ENCODE measurements around the gene PLA2R1.

PLA2R1 gene

DNA sequence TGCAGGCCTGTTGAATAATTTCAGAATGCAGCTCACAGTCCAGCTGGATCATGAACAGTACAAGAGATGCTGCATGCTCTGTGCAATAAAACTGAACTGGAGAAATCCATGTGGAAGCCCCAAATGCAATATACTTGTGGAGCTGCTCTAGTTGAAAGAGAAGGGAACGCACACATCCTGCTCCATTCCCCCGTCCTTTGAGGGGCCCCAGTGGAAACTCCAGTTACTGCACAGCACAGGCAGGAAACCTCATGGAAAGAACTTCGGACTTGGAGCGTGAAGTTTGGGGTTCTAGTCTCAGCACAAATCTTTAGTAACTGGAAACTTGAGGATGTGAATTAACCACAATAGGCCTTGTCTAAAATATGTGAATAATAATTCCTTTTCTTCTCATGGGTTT is 73.2 kb downstream of the PLA2R1 start:
- TF ChIP-seq, protein P1, sequence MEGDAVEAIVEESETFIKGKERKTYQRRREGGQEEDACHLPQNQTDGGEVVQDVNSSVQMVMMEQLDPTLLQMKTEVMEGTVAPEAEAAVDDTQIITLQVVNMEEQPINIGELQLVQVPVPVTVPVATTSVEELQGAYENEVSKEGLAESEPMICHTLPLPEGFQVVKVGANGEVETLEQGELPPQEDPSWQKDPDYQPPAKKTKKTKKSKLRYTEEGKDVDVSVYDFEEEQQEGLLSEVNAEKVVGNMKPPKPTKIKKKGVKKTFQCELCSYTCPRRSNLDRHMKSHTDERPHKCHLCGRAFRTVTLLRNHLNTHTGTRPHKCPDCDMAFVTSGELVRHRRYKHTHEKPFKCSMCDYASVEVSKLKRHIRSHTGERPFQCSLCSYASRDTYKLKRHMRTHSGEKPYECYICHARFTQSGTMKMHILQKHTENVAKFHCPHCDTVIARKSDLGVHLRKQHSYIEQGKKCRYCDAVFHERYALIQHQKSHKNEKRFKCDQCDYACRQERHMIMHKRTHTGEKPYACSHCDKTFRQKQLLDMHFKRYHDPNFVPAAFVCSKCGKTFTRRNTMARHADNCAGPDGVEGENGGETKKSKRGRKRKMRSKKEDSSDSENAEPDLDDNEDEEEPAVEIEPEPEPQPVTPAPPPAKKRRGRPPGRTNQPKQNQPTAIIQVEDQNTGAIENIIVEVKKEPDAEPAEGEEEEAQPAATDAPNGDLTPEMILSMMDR (IDR thresholded peaks at IDR 0.05; ENCODE audit: low read depth, low read length, missing control alignments) = no peak

DNA sequence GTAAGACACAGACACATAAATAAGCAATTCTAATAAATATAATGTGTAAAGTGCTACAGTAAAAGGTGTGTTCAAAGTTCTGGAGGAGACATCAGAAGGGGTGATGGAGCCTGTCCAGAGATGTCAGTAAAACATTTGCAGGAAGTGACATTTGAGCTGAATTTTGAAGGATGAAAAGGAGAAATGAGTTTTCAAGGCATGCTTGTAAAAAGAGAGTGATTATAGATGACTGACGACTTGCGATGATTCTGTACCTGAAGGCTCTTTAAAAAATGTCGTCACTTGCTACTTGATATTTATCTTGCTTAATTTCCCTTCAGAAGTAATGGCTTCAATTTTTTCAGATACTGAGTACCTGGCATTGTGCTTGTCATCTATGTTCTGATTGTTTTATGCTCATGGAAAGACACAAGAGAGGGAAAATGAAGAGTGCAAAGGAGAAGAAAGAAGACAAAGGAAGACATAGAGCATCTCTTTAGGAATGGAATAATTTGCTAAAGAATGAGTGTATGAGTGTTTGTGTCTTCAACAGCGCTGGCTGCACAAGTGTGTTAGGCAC is 73.9 kb downstream of the PLA2R1 start:
- TF ChIP-seq, protein P1 (IDR thresholded peaks at IDR 0.05; ENCODE audit: low read depth, low read length, missing control alignments) = no peak
- H3K4me3 ChIP-seq (replicated peaks; ENCODE audit: low read depth, low read length) = no peak overlapping the region
- no peak for DNase-seq (ENCODE audit: extremely low read depth, low read depth)

More for the DNA sequence above, 73.2 kb downstream of the PLA2R1 start:
- H3K4me3 ChIP-seq (replicated peaks; ENCODE audit: low read depth, low read length) = no peak overlapping the region
- DNase-seq (ENCODE audit: extremely low read depth, low read depth) = no peak

DNA sequence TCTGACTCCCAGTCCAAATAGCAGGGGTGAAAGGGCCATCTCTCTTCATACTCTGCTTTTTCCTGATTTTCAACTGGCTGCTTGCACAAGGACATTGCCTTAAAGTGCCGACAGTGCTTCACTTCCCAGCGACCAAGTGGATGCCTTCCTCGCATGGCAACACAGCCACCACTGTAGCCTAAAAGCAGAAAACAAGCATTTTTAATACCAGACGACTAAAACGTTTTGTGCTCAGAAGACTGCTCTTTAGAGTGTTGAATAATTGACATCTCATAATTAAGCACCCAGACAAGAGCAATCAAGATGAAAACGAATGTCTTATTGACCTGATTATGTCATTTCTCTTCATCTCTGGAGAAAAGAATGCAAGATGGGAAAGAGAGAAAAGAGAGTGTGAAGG is 75.2 kb downstream of the PLA2R1 start:
- TF ChIP-seq, protein P1 (IDR thresholded peaks at IDR 0.05; ENCODE audit: low read depth, low read length, missing control alignments) = no peak
- DNase-seq (ENCODE audit: extremely low read depth, low read depth) = no peak
- H3K4me3 ChIP-seq (replicated peaks; ENCODE audit: low read depth, low read length) = no peak overlapping the region

DNA sequence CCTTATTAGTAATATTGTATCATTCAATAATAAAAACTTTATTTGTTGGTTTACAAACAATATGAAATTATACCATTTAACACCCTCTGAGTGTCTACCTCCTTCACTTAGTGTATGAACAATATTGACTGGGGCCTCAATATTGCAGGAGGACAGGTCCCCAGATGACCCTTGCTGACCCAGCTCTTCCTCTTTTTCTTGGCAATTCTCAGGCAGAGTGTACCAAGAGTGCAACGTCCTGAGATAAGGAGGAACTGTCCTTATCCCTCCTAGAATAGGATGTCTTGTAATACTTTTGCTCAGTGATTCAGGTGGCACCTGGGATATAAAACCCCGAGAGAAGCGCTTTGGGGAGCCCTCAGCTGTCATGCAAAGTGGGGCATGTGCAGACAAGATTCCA is 76.8 kb downstream of the PLA2R1 start:
- H3K4me3 ChIP-seq (replicated peaks; ENCODE audit: low read depth, low read length) = no peak overlapping the region
- DNase-seq (ENCODE audit: extremely low read depth, low read depth) = no peak
- TF ChIP-seq, protein P1 (IDR thresholded peaks at IDR 0.05; ENCODE audit: low read depth, low read length, missing control alignments) = no peak

DNA sequence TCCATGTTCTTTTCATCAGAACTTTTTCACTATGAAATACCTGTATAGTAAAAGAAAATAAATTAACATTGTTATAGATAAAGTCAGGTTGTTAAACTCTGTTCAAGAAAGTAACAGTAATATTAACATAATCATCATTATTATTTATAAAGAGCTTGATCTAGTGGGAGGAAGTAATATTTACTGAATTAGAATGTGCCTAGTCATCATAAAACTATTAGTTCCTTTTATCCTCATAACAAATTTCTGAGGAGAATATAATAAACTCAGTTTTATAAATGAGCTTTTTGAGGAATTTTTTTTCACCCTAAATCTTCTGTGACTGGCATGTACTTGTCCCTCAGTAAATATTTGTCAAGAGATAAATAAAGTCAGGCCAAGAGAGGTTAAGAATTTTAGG is 78.4 kb downstream of the PLA2R1 start:
- TF ChIP-seq, protein P1 (IDR thresholded peaks at IDR 0.05; ENCODE audit: low read depth, low read length, missing control alignments) = no peak
- H3K4me3 ChIP-seq (replicated peaks; ENCODE audit: low read depth, low read length) = no peak overlapping the region
- DNase-seq (ENCODE audit: extremely low read depth, low read depth) = no peak

DNA sequence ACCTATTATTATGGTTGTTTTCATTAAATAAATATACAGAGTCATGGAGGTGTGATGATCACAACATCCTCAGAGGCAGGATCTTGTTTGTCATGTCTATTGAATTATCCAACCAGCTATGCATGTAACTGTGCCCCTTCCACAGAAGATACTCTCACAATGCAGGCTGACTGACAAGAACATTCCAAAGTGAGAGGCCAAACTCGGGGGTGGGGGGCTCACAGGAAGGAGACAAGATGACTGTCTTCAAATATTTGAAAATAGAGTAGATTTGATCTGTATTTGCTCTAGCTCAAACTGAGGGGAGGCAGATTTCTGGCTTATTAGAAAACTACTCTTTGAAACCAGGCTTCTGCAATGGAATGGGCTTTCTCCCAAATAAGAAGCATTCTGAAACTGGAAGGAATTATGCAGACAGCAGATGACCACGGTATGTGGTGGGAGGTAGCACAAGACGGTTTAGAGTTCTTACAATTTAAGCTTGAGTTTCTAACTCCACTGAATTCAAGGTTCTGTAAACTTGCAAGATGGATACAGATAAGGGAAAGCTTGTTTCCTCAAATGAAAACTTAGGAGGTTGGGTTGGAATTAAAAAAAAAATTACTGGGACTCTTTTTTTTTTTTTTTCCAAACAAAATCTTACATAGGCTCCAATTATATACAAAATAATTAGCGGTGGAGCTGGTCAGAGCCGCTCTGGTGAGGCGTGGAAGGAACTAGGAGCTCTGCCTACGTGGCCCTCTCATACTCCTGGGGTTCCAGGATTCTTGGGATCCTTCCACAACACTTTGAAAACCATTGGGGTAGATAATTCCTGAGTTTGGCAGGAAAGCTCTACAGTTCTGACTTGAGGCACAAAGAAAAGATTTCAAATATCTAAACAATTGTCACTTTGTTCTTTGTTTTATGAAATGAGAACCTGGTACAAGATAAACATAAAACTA is 79.3 kb downstream of the PLA2R1 start:
- TF ChIP-seq, protein P1 (IDR thresholded peaks at IDR 0.05; ENCODE audit: low read depth, low read length, missing control alignments) = no peak
- DNase-seq (ENCODE audit: extremely low read depth, low read depth) = no peak
- H3K4me3 ChIP-seq (replicated peaks; ENCODE audit: low read depth, low read length) = no peak overlapping the region
